A673 (cell line): ENCODE data around the gene ATP7B. TPM values are rescaled to one million over a fixed set of nuclear protein-coding genes. Genes with fewer than 3 reads are reported as not detected.

Experiments
- BruUV-seq: library from RNA; stranded (reverse); fragments of 400-500 nt; replicated peaks from 2 replicates; lab custom pipeline; 2021; lab: Mats Ljungman, UMichigan
- CTCF ChIA-PET: fragments of 300-600 bp; sonication (Branson Sonifier 250); formaldehyde crosslinking; loops from one replicate; lab custom pipeline; 2022; ENCODE audit warnings: antibody characterized with exemption; lab: Charles Lee
- POLR2A ChIA-PET: fragments of 300-600 bp; sonication (Branson Sonifier 250); formaldehyde crosslinking; loops from one replicate; lab custom pipeline; 2022; ENCODE audit warnings: antibody characterized with exemption; ENCODE audit not compliant: low non-redundant PET; lab: Charles Lee
- DNase-seq: peaks from one replicate; pipeline ENCODE4 v3.0.0-alpha.2; 2015; ENCODE audit warnings: low spot score
- H3K27ac ChIP-seq: fragments of 200-600 bp; sonication (generic); 2 replicates; pipeline ENCODE4 v1.5.1; 2016; ENCODE audit warnings: mixed run types, low read depth, mild to moderate bottlenecking, mixed read lengths, antibody characterized with exemption, low read length; ENCODE audit not compliant: poor library complexity, severe bottlenecking
- H3K27me3 ChIP-seq: fragments of 200-600 bp; sonication (generic); replicated peaks from 2 replicates; pipeline ENCODE4 v1.6.1; 2017; ENCODE audit warnings: mixed run types, low read depth, mild to moderate bottlenecking, mixed read lengths, antibody characterized with exemption, low read length; ENCODE audit not compliant: insufficient read depth, poor library complexity
- H3K36me3 ChIP-seq: fragments of 200-600 bp; sonication (generic); 2 replicates; pipeline ENCODE4 v1.6.1; 2016; ENCODE audit warnings: mixed run types, mild to moderate bottlenecking, mixed read lengths, antibody characterized with exemption, low read length; ENCODE audit not compliant: insufficient read depth, poor library complexity, severe bottlenecking
- H3K4me1 ChIP-seq: fragments of 200-600 bp; sonication (generic); 2 replicates; pipeline ENCODE4 v1.6.1; 2017; ENCODE audit warnings: mixed run types, mild to moderate bottlenecking, mixed read lengths, antibody characterized with exemption, low read length; ENCODE audit not compliant: insufficient read depth, poor library complexity, severe bottlenecking
- H3K4me3 ChIP-seq: fragments of 200-600 bp; sonication (generic); 2 replicates; pipeline ENCODE4 v1.5.1; 2016; ENCODE audit warnings: low read depth, mixed run types, mild to moderate bottlenecking, mixed read lengths, low read length; ENCODE audit not compliant: poor library complexity, severe bottlenecking
- H3K9me3 ChIP-seq: fragments of 200-600 bp; sonication (generic); 2 replicates; pipeline ENCODE4 v1.6.1; 2016; ENCODE audit warnings: mixed run types, low read depth, mild to moderate bottlenecking, mixed read lengths, antibody characterized with exemption, low read length; ENCODE audit not compliant: poor library complexity, severe bottlenecking
- CTCF ChIP-seq: fragments of 300-800, 200-600 bp; sonication (generic); conservative IDR thresholded peaks from 2 replicates; pipeline ENCODE4 v1.5.1; 2017; ENCODE audit warnings: low read depth, mild to moderate bottlenecking, antibody characterized with exemption, low read length, moderate library complexity, mixed read lengths
- EZH2 ChIP-seq: fragments of 200-600 bp; sonication (generic); IDR thresholded peaks from 2 replicates; pipeline ENCODE4 v1.6.1; 2017; ENCODE audit warnings: borderline replicate concordance, low read depth, mild to moderate bottlenecking, mixed read lengths, antibody characterized with exemption, low read length; ENCODE audit not compliant: poor library complexity, severe bottlenecking
- intact Hi-C: fragments of 100-400 bp; cut with micrococcal nuclease; formaldehyde crosslinking; loops from one replicate; pipeline ENCODE4 v1.10.0; 2022; ENCODE audit not compliant: unreplicated experiment
- total RNA-seq: library from RNA; stranded (reverse); gene quantifications from 2 replicates; pipeline ENCODE4 v1.2.3, GENCODE V29; 2021

The ATP7B gene
- total RNA-seq, 1 experiment from 2014 or later = 2.9 TPM

GRCh38 chr13:51885651-51886050 lies 125.6 kb downstream of the ATP7B start:
- no peaks in the 10 kb centered on the region for H3K9me3 ChIP-seq
- no TSS peak for BruUV-seq
- H3K36me3 ChIP-seq = no peaks in the 10 kb centered on the region
- no peak overlapping the region for H3K4me3 ChIP-seq
- CTCF ChIA-PET = no interaction called here
- TF ChIP-seq EZH2 (no peak), CTCF (no peak)
- intact Hi-C loops = no loop called here
- POLR2A ChIA-PET = no interaction called here
- no peak overlapping the region for H3K27ac ChIP-seq
- no peaks in the 10 kb centered on the region for H3K4me1 ChIP-seq
- DNase-seq = no peak
- H3K27me3 ChIP-seq = no peaks in the 10 kb centered on the region

- no TSS peak for BruUV-seq
- no peak overlapping the region for H3K4me3 ChIP-seq
- CTCF ChIA-PET = no interaction called here
- no peaks in the 10 kb centered on the region for H3K27me3 ChIP-seq
- intact Hi-C loops = no loop called here
- POLR2A ChIA-PET = no interaction called here
- H3K36me3 ChIP-seq = no peaks in the 10 kb centered on the region
- DNase-seq = no peak
- H3K4me1 ChIP-seq = no peaks in the 10 kb centered on the region
- no peak overlapping the region for H3K27ac ChIP-seq
- TF ChIP-seq CTCF (no peak), EZH2 (no peak)
- no peaks in the 10 kb centered on the region for H3K9me3 ChIP-seq
Measured at GRCh38 chr13:51883226-51883600, 128.0 kb downstream of the ATP7B start.

Other genes with a start within 250 kb of the ATP7B start
- 2.8 and 3.1 TPM in 2 replicates for gene DHRS12, start 207.3 kb downstream of the ATP7B start, total RNA-seq
- 0.22 TPM in 1 of 2 replicates, not detected in the other for gene TMEM272, start 166.3 kb downstream of the ATP7B start, total RNA-seq
- not detected in 2 replicates for gene CCDC70, start 149.5 kb downstream of the ATP7B start, total RNA-seq
- gene ALG11, start 948 bp upstream of the ATP7B start, total RNA-seq = 30.6 and 30.9 TPM in 2 replicates
- gene UTP14C, start 13.2 kb upstream of the ATP7B start, total RNA-seq = 13.0 and 15.2 TPM in 2 replicates
- gene NEK5, start 117.6 kb upstream of the ATP7B start, total RNA-seq = 0.13 TPM in 1 of 2 replicates, not detected in the other
- gene NEK3, start 148.1 kb upstream of the ATP7B start, total RNA-seq = 15.9 and 18.1 TPM in 2 replicates